HG02884 (cell line): ENCODE results near the gene CORIN.
"Not testable (repeated sequence)": the region's sequence is repeated elsewhere in the genome, so short reads cannot be mapped to it uniquely, and the experiment has no call there.

Source experiments
- ATAC-seq: cut with Tn5 transposase; IDR thresholded peaks from one replicate; pipeline ENCODE4 v1.9.1; 2021; ENCODE audit warnings: mild to moderate bottlenecking, moderate library complexity; ENCODE audit not compliant: unreplicated experiment

Gene CORIN

DNA sequence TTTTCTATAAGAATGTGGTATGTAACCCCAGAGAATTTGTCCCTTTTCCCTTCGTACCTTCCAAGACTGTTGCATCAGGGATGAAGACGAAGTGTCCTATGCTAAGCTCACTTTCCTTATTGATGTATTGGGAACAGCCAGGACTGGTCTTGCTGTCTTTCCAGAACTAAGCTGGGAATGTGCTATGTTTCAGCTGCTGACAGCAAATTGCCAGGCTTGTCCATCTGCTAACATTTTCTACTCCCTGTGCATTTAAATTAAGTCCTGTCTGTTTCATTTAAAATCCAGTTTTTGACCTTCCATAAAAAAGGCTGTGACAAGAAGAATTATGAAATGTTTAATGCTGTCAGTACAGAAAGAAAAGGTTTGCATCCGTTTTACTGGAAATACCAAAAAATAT, 264.9 kb downstream of the CORIN start:
- no peak for ATAC-seq

DNA sequence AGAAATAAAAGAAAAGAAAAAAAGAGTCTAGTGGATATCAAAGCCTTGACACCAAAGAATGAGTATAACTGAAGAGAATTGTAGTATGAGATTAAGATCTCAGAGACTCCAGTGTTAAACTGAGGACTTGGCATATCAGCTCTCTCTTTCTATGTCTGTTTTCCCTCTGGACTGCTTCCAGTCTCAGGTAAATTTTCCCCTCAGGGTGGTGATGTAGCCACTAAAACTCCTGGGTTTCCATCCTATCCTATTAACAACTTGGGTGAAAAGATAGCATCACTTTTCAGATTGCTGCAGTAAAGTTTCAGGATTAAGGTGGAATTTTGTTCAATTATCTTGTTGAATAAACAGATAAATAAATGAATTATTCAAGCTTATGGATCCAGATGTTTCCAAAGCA, 267.1 kb downstream of the CORIN start:
- ATAC-seq = no peak

DNA sequence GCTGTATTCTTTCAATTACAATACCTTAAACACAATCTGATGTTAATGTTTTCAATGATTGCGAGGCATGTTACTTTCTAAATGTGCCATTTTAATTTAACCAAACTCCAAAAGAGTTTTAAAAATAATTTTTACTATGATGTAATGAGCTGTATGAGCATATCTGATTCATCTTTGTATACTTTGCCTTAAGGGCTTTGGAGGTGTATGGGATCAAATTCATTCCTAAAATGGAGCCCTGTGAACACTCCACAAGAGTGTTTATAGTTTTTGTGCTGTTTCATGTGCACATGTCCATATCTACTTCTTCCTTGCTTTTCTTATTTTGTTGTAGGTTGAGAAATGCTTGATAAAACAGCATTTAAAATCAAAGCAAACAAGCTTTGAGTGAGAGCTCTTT, 270.4 kb downstream of the CORIN start:
- no peak for ATAC-seq

DNA sequence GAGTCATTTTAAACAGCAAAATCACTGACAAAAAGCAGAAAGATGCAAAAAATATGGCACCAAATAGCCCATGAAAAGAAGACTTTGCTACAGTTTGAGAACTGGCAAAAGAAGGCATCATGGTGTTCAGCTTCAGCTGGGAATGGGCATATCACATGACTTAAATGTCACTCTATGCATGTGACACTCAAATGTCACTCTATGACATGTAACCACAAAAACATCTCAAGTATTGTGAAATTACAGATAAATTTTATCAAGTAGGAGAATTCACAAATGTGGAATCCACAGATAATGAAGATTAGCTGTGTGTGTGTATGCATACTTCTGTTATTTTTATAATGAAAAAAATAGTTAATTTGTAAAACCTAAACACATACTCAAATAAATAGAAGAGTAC, 270.9 kb downstream of the CORIN start:
- no peak for ATAC-seq

- ATAC-seq = no peak
Observed at GRCh38 chr4:47566566-47566965, 271.3 kb downstream of the CORIN start.

GRCh38 chr4:47562297-47562696, 275.6 kb downstream of the CORIN start:
- no peak for ATAC-seq

GRCh38 chr4:47561331-47561730, 276.5 kb downstream of the CORIN start:
- no peak for ATAC-seq

DNA sequence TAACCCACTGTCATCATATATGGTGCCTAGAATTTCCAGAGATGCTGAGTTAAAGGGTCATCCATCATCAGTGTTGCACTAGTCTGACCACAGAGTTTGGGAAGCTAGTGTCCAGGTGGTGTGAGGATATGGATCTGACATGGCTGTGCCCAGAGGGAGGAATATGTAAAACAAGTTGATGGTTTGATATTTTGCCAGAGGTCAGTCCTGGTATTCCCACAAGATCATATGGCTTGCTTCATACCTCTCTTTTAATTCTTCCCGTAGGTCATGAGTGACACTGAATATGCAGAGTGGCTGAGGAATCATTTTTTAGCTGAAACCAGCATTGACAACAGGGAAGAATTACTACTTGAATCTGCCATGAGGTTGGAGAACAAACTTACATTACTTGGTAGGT, 277.2 kb downstream of the CORIN start:
- ATAC-seq = no peak

GRCh38 chr4:47557255-47557654, 280.6 kb downstream of the CORIN start:
- no peak for ATAC-seq

DNA sequence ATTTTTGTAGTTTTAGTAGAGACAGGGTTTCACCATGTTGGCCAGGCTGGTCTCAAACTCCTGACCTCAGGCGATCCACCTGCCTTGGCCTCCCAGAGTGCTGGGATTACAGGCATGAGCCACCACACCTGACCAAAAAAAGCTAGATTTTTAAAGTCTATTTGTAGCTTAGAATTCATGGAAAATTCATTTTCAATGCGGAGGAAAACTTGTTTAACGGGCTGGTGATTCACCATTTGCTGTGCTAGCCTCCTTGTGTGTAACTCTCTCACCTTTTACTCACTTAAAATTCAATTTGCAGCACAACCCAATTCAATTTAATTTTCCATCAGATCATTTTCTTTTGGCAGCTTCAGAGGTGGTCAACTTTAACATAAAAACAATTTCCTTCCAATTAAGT, 281.9 kb downstream of the CORIN start:
- ATAC-seq = not testable (repeated sequence)

- no peak for ATAC-seq
Observed at GRCh38 chr4:47553329-47554125, 284.3 kb downstream of the CORIN start.

- ATAC-seq = no peak
Observed at GRCh38 chr4:47551682-47552081, 286.2 kb downstream of the CORIN start.

- ATAC-seq = no peak
Observed at GRCh38 chr4:47550899-47551548, 286.8 kb downstream of the CORIN start.

- ATAC-seq = not testable (repeated sequence)
Observed at GRCh38 chr4:47550357-47550756, 287.5 kb downstream of the CORIN start.
